ENCODE data around the gene MCM7.
"Not testable (repeated sequence)": the region's sequence is repeated elsewhere in the genome, so short reads cannot be mapped to it uniquely, and the experiment has no call there.

MCM7 gene

GRCh38 chr7:100137851-100138760 is 36.9 kb upstream of the MCM7 start:
- TF ChIP-seq CTCF (conservative IDR thresholded peaks at IDR 0.05; ENCODE audit: low read depth, low read length): no peak
- no peak overlapping the region for H3K4me3 ChIP-seq (ENCODE audit: low read depth, low read length)
- no peak for DNase-seq (ENCODE audit: low read depth)

GRCh38 chr7:100132697-100133151 is 31.5 kb upstream of the MCM7 start:
- DNase-seq (ENCODE audit: low read depth): peak; percentile 81
- H3K4me3 ChIP-seq (ENCODE audit: low read depth, low read length): no peak overlapping the region
- peak; percentile 98 for TF ChIP-seq CTCF (conservative IDR thresholded peaks at IDR 0.05; ENCODE audit: low read depth, low read length)

GRCh38 chr7:100132126-100132525 is 30.9 kb upstream of the MCM7 start:
- no peak for DNase-seq (ENCODE audit: low read depth)
- TF ChIP-seq CTCF (conservative IDR thresholded peaks at IDR 0.05; ENCODE audit: low read depth, low read length): no peak

GRCh38 chr7:100130608-100131453 is 29.6 kb upstream of the MCM7 start:
- peak; percentile 61 for DNase-seq (ENCODE audit: low read depth)
- TF ChIP-seq CTCF (conservative IDR thresholded peaks at IDR 0.05; ENCODE audit: low read depth, low read length): peak; percentile 79
- peak overlapping the region; percentile 35 for H3K4me3 ChIP-seq (ENCODE audit: low read depth, low read length)

More at GRCh38 chr7:100132126-100132525, 30.9 kb upstream of the MCM7 start:
- no peak overlapping the region for H3K4me3 ChIP-seq (ENCODE audit: low read depth, low read length)

GRCh38 chr7:100130220-100130607 is 29.0 kb upstream of the MCM7 start:
- H3K4me3 ChIP-seq (ENCODE audit: low read depth, low read length); DNase-seq (ENCODE audit: low read depth): not testable (repeated sequence)

GRCh38 chr7:100128637-100128963 is 27.4 kb upstream of the MCM7 start:
- DNase-seq (ENCODE audit: low read depth): no peak
- no peak for TF ChIP-seq CTCF (conservative IDR thresholded peaks at IDR 0.05; ENCODE audit: low read depth, low read length)

GRCh38 chr7:100127866-100128636 is 26.9 kb upstream of the MCM7 start:
- peak overlapping the region; percentile 92 for H3K4me3 ChIP-seq (ENCODE audit: low read depth, low read length)
- peak; percentile 39 for DNase-seq (ENCODE audit: low read depth)
- TF ChIP-seq CTCF (conservative IDR thresholded peaks at IDR 0.05; ENCODE audit: low read depth, low read length): no peak

More at GRCh38 chr7:100128637-100128963, 27.4 kb upstream of the MCM7 start:
- no peak overlapping the region for H3K4me3 ChIP-seq (ENCODE audit: low read depth, low read length)
